ENCODE data around the gene LGALS7.
"Not testable (repeated sequence)": the region's sequence is repeated elsewhere in the genome, so short reads cannot be mapped to it uniquely, and the experiment has no call there.

LGALS7 gene

DNA sequence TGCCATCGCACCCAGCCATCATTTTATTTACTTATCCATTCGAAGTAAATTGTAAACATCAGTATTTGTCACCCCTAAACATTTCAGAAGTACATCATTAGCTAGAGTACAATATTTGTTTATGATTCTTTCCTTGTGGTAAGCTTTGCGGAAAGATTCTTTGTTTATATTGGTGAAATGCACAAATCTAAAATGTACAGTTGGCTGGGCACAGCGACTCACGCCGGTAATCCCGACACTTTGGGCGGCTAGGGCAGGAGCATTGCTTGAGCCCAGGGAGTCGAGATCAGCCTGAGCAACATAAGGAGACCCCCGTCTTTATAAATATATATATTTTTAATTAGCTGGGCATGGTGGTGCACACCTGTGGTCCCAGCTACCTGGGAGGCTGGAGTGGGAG, 25.8 kb upstream of the LGALS7 start:
- no peaks in the 10 kb centered on the region for H4K20me1 ChIP-seq (ENCODE audit: low read depth, low read length)
- H3K9me2 ChIP-seq (replicated peaks; ENCODE audit: insufficient read depth, low read length) = no peaks in the 10 kb centered on the region
- H2AFZ ChIP-seq (ENCODE audit: low read depth, low read length, severe bottlenecking) = no peak overlapping the region
- no peaks in the 10 kb centered on the region for H3K27me3 ChIP-seq (ENCODE audit: low read length)
- no peak overlapping the region for H3K4me3 ChIP-seq (ENCODE audit: insufficient read depth, low read length, poor library complexity, severe bottlenecking)
- no peak overlapping the region for H3K4me2 ChIP-seq (ENCODE audit: low read depth, low read length, poor library complexity, severe bottlenecking)
- no peaks in the 10 kb centered on the region for H3K9me3 ChIP-seq (ENCODE audit: insufficient read depth, low read length)
- no peaks in the 10 kb centered on the region for H3F3A ChIP-seq (ENCODE audit: insufficient read depth)
- TF ChIP-seq, protein P1, sequence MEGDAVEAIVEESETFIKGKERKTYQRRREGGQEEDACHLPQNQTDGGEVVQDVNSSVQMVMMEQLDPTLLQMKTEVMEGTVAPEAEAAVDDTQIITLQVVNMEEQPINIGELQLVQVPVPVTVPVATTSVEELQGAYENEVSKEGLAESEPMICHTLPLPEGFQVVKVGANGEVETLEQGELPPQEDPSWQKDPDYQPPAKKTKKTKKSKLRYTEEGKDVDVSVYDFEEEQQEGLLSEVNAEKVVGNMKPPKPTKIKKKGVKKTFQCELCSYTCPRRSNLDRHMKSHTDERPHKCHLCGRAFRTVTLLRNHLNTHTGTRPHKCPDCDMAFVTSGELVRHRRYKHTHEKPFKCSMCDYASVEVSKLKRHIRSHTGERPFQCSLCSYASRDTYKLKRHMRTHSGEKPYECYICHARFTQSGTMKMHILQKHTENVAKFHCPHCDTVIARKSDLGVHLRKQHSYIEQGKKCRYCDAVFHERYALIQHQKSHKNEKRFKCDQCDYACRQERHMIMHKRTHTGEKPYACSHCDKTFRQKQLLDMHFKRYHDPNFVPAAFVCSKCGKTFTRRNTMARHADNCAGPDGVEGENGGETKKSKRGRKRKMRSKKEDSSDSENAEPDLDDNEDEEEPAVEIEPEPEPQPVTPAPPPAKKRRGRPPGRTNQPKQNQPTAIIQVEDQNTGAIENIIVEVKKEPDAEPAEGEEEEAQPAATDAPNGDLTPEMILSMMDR (IDR thresholded peaks at IDR 0.05; ENCODE audit: insufficient read depth, low read length, poor library complexity, severe bottlenecking) = no peak
- no peak for TF ChIP-seq EZH2phosphoT487 (conservative IDR thresholded peaks at IDR 0.05; ENCODE audit: low read length)
- H3K27ac ChIP-seq (ENCODE audit: low read depth, low read length) = no peak overlapping the region
- H3K9ac ChIP-seq (ENCODE audit: low read length) = no peak overlapping the region
- no peaks in the 10 kb centered on the region for H3K79me2 ChIP-seq (ENCODE audit: insufficient read depth, low read length)
- H3K36me3 ChIP-seq (ENCODE audit: low read length) = no peaks in the 10 kb centered on the region

DNA sequence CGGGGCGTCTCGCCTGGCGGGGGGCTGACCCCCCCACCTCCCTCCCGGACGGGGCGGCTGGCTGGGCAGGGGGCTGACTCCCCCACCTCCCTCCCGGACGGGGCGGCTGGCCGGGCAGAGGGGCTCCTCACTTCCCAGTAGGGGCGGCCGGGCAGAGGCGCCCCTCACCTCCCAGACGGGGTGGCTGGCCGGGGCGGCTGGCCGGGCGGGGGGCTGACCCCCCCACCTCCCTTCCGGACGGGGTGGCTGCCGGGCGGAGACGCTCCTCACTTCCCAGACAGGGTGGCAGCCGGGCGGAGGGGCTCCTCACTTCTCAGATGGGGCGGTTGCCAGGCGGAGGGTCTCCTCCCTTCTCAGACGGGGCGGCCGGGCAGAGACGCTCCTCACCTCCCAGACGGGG, 24.5 kb upstream of the LGALS7 start:
- not testable (repeated sequence) for H3F3A ChIP-seq (ENCODE audit: insufficient read depth); H3K4me3 ChIP-seq (ENCODE audit: insufficient read depth, low read length, poor library complexity, severe bottlenecking); H3K9me2 ChIP-seq (replicated peaks; ENCODE audit: insufficient read depth, low read length); H3K27me3 ChIP-seq (ENCODE audit: low read length); H4K20me1 ChIP-seq (ENCODE audit: low read depth, low read length); H3K9ac ChIP-seq (ENCODE audit: low read length); H3K36me3 ChIP-seq (ENCODE audit: low read length); H3K27ac ChIP-seq (ENCODE audit: low read depth, low read length); H3K4me2 ChIP-seq (ENCODE audit: low read depth, low read length, poor library complexity, severe bottlenecking); H3K79me2 ChIP-seq (ENCODE audit: insufficient read depth, low read length); H3K9me3 ChIP-seq (ENCODE audit: insufficient read depth, low read length); H2AFZ ChIP-seq (ENCODE audit: low read depth, low read length, severe bottlenecking)

DNA sequence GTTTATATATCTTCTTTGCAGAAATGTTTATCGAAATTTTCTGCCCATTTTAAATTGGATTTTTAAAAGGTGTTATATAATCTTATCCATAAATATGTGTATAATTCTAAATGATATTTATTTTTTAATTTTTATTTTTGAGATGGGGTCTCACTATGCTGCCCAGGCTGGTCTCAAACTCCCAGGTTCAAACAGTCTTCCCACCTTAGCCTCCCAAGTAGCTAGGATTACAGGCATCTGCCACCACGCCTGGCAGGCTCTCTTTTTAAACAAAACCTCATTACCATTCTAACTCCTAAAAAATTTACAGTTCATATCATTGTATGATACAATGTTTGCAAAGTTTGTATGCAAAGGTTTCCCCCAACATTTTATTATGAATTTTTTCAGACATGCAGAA, 22.8 kb upstream of the LGALS7 start:
- Histone ChIP-seq H3K27ac (ENCODE audit: low read depth, low read length) (no peak overlapping the region), H3F3A (ENCODE audit: insufficient read depth) (no peaks in the 10 kb centered on the region), H3K9me2 (replicated peaks; ENCODE audit: insufficient read depth, low read length) (no peaks in the 10 kb centered on the region), H3K79me2 (ENCODE audit: insufficient read depth, low read length) (no peaks in the 10 kb centered on the region), H4K20me1 (ENCODE audit: low read depth, low read length) (no peaks in the 10 kb centered on the region), H3K4me3 (ENCODE audit: insufficient read depth, low read length, poor library complexity, severe bottlenecking) (no peak overlapping the region), H3K9ac (ENCODE audit: low read length) (no peak overlapping the region), H3K9me3 (ENCODE audit: insufficient read depth, low read length) (no peaks in the 10 kb centered on the region), H3K36me3 (ENCODE audit: low read length) (no peaks in the 10 kb centered on the region), H2AFZ (ENCODE audit: low read depth, low read length, severe bottlenecking) (no peak overlapping the region), H3K27me3 (ENCODE audit: low read length) (no peaks in the 10 kb centered on the region), H3K4me2 (ENCODE audit: low read depth, low read length, poor library complexity, severe bottlenecking) (no peak overlapping the region)
- TF ChIP-seq, protein P1 (IDR thresholded peaks at IDR 0.05; ENCODE audit: insufficient read depth, low read length, poor library complexity, severe bottlenecking) = no peak

DNA sequence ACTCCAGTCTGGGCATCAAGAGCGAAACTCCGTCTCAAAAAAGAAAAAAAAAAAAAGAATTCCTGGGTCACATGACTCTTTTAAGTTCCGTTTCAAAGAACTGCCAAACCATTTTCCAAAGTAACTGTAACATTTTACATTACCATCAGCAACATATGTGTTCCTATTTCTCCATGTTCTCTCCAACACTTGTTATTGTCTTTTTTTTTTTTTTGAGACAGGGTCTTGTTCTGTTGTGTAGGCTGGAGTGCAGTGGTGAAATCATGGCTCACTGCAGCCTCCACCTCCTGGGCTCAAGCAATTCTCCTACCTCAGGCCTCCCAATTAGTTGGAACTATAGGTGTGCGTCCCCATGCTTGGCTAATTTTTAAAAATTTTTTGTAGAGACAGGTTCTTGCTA, 22.2 kb upstream of the LGALS7 start:
- Histone ChIP-seq H3K27ac (ENCODE audit: low read depth, low read length) (no peak overlapping the region), H3K9me2 (replicated peaks; ENCODE audit: insufficient read depth, low read length) (no peaks in the 10 kb centered on the region), H3K27me3 (ENCODE audit: low read length) (no peaks in the 10 kb centered on the region), H3F3A (ENCODE audit: insufficient read depth) (no peaks in the 10 kb centered on the region), H3K9ac (ENCODE audit: low read length) (no peak overlapping the region), H3K9me3 (ENCODE audit: insufficient read depth, low read length) (no peaks in the 10 kb centered on the region), H3K36me3 (ENCODE audit: low read length) (no peaks in the 10 kb centered on the region), H4K20me1 (ENCODE audit: low read depth, low read length) (no peaks in the 10 kb centered on the region), H3K4me3 (ENCODE audit: insufficient read depth, low read length, poor library complexity, severe bottlenecking) (no peak overlapping the region), H3K4me2 (ENCODE audit: low read depth, low read length, poor library complexity, severe bottlenecking) (no peak overlapping the region), H3K79me2 (ENCODE audit: insufficient read depth, low read length) (no peaks in the 10 kb centered on the region), H2AFZ (ENCODE audit: low read depth, low read length, severe bottlenecking) (no peak overlapping the region)
- TF ChIP-seq, protein P1 (IDR thresholded peaks at IDR 0.05; ENCODE audit: insufficient read depth, low read length, poor library complexity, severe bottlenecking) = no peak
- TF ChIP-seq EZH2phosphoT487 (conservative IDR thresholded peaks at IDR 0.05; ENCODE audit: low read length) = no peak

All from SU-DHL-6 (cell line).